ENCODE measurements around the gene TBX1. TPM values are rescaled to one million over a fixed set of nuclear protein-coding genes. Genes with fewer than 3 reads are reported as not detected.

The TBX1 gene
- total and polyA plus RNA-seq, 8 donors, result 0.43 to 1.1 (median 0.68) TPM; not detected in 4

DNA sequence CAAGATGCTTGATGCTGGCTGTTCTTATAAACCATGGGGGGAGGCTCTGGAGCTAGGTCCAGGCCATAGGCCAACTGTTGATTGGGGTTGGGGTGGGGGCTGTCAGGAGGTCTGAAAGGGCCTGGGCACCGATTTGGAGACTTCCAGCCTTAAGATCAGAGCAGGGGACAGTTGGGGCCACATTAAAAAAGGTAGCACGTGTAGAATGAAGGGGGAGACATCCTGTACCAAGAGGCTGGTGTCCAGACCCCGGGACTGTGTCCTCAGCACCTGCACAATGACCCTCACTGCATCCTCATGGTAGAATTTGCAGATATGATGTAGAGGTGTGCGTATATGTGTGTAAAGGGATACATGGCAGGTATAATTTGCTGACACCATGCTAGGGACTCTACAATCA, 12.4 kb upstream of the TBX1 start:
- H3K9me3 ChIP-seq, result no peaks in the 10 kb centered on the region
- H3K4me1 ChIP-seq, result no peaks in the 10 kb centered on the region
- no peak for DNase-seq

DNA sequence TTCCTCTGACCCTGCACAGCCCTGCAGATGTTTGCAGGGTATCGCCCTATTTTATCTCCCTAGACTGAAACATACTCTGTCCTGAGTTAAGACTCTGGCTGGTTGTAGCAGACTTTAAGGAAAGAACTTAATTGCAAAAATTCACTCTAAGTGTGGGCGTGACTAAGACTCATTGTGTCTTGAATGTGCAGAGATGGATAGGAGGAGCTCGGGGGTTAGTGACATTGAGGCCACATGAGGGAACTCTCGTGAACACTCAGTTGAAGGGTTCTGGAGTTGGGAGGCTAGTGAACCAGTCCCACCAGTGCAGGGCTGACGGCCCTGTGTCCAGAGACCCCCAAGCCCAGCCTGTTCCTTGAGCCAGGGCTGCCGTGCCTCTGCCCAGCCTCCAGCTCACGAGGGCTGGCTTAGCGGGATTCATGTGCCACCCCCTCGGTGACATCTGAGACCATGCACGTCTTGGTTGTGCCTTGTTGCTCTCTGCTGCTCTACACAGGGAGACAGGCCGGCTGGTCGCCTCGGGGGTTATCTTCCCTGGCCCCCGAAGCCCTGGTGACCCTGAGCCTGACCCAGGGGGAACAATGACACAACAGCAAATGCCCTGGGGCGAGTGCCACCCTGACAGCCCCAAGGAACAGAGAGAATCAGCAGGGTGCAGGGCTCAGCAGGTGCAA, 11.4 kb upstream of the TBX1 start:
- no peak overlapping the region for H3K27ac ChIP-seq
- H3K4me3 ChIP-seq, result no peak overlapping the region
- 64 to 78% (median 67%) methylated on average over 7 to 15 of the region's 15 CpGs for WGBS, 5 donors
- TF ChIP-seq, protein P1, sequence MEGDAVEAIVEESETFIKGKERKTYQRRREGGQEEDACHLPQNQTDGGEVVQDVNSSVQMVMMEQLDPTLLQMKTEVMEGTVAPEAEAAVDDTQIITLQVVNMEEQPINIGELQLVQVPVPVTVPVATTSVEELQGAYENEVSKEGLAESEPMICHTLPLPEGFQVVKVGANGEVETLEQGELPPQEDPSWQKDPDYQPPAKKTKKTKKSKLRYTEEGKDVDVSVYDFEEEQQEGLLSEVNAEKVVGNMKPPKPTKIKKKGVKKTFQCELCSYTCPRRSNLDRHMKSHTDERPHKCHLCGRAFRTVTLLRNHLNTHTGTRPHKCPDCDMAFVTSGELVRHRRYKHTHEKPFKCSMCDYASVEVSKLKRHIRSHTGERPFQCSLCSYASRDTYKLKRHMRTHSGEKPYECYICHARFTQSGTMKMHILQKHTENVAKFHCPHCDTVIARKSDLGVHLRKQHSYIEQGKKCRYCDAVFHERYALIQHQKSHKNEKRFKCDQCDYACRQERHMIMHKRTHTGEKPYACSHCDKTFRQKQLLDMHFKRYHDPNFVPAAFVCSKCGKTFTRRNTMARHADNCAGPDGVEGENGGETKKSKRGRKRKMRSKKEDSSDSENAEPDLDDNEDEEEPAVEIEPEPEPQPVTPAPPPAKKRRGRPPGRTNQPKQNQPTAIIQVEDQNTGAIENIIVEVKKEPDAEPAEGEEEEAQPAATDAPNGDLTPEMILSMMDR (IDR thresholded peaks at IDR 0.05), result no peak
- TF ChIP-seq EP300 (IDR thresholded peaks at IDR 0.05), result no peak
- TF ChIP-seq POLR2A (IDR thresholded peaks at IDR 0.05), result no peak
- TF ChIP-seq POLR2AphosphoS5 (IDR thresholded peaks at IDR 0.05), result no peak
- peaks cover 4 to 65% (median 13%) of the 10 kb centered on the region in 3 donors for H3K27me3 ChIP-seq
- no peak for DNase-seq
- no peaks in the 10 kb centered on the region for H3K9me3 ChIP-seq
- intact Hi-C loops (cut with DNase I; ENCODE audit: low total_unique reads), result no loop called here
- no peaks in the 10 kb centered on the region for H3K4me1 ChIP-seq
- no peaks in the 10 kb centered on the region for H3K36me3 ChIP-seq

More for the DNA sequence above, 12.4 kb upstream of the TBX1 start:
- H3K27ac ChIP-seq, result no peak overlapping the region
- intact Hi-C loops (cut with DNase I; ENCODE audit: low total_unique reads), result no loop called here
- H3K36me3 ChIP-seq, result no peaks in the 10 kb centered on the region
- WGBS, 5 donors, result 64 to 73% (median 67%) methylated on average over 3 to 4 of the region's 4 CpGs
- TF ChIP-seq EP300 (IDR thresholded peaks at IDR 0.05), result no peak
- TF ChIP-seq, protein P1 (IDR thresholded peaks at IDR 0.05), result no peak
- TF ChIP-seq POLR2A (IDR thresholded peaks at IDR 0.05), result no peak
- no peak for TF ChIP-seq POLR2AphosphoS5 (IDR thresholded peaks at IDR 0.05)
- no peak overlapping the region for H3K4me3 ChIP-seq
- peaks cover 0 to 55% (median 5%) of the 10 kb centered on the region in 3 donors for H3K27me3 ChIP-seq

DNA sequence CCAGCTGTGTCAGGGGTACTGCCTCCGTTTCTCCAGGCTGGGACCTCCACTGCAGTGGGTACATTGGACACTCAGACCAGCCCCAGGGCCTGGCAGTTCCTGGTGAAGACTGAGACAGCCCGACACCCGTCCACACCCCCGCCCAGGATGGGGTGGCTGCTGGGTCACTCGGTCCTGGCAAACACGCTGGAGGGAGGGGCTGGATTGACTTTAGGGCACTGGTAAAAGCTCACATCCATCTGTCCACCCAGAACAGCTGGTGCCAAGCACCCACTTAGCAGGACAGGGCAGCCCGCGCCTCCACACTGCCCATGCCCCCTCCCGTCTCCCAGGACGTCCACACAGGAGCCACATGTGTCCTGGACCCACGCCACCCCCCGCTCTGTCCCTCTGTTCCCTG, 10.7 kb upstream of the TBX1 start:
- TF ChIP-seq, protein P1 (IDR thresholded peaks at IDR 0.05), result no peak
- no peak for TF ChIP-seq POLR2A (IDR thresholded peaks at IDR 0.05)
- TF ChIP-seq POLR2AphosphoS5 (IDR thresholded peaks at IDR 0.05), result no peak
- no peak for TF ChIP-seq EP300 (IDR thresholded peaks at IDR 0.05)
- DNase-seq, result no peak
- peaks cover 11 to 72% (median 20%) of the 10 kb centered on the region in 3 donors for H3K27me3 ChIP-seq
- H3K27ac ChIP-seq, result no peak overlapping the region
- no peaks in the 10 kb centered on the region for H3K36me3 ChIP-seq
- no peak overlapping the region for H3K4me3 ChIP-seq
- WGBS, 5 donors, result 49 to 64% (median 57%) methylated on average over 7 to 12 of the region's 12 CpGs
- intact Hi-C loops (cut with DNase I; ENCODE audit: low total_unique reads), result no loop called here
- H3K4me1 ChIP-seq, result peaks cover 0 to 2% (median 2%) of the 10 kb centered on the region in 4 donors
- no peaks in the 10 kb centered on the region for H3K9me3 ChIP-seq

DNA sequence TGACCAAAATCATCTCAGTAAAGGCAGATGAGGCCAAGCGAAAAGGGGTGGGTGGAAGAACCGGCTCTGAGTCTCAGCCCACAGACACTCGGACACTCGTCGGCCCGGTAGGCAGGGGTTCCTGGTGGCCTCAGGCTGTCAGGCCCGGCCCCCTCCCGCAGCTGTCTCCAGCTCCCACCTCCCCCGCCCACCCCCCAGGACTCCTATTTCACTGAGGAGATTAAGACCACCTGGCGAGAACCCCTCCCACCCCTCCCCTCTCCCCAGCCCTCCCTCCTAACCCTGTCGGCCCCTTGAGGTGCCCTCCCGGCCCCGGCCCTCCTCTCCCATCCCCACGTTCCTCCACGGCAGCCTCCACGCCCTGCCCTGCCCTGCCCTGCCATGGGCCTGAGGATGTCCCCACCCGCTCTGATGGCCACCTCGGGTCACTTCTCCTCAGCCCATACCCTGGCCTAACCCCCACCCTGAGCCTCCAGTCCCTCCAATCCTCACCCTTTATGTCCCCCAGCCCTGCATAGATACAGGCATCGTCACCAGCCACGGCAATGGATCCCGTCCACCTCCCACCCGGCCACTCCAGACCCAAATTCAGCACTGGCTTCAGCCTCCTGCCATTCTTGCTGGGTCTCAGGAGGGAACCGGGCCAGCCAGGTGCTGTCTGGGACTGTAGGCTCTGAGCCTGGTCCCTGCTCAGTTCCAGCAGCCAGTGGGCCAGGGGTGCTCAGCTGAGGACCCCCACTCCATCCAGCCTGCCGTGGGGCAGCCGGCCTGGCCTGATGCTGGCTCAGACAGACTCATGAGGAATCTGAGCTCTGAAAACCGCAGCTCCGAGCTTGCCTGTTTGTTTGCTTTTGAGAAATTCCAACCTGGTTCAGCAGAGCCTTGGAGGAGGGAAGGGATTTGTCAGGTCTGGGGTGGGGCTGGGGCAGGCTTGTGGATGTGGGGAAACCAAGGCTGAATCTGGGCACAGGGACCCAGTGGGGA, 9.8 kb upstream of the TBX1 start:
- 39 to 55% (median 48%) methylated on average over 21 to 27 of the region's 27 CpGs for WGBS, 5 donors
- intact Hi-C loops (cut with DNase I; ENCODE audit: low total_unique reads), result no loop called here

More for the DNA sequence above, 9.8 kb upstream of the TBX1 start:
- no peaks in the 10 kb centered on the region for H3K36me3 ChIP-seq
- no peaks in the 10 kb centered on the region for H3K9me3 ChIP-seq
- peaks cover 17 to 82% (median 30%) of the 10 kb centered on the region in 3 donors for H3K27me3 ChIP-seq
- DNase-seq, result no peak
- no peak overlapping the region for H3K4me3 ChIP-seq
- no peak overlapping the region for H3K27ac ChIP-seq
- no peak for TF ChIP-seq EP300 (IDR thresholded peaks at IDR 0.05)
- TF ChIP-seq, protein P1 (IDR thresholded peaks at IDR 0.05), result no peak
- no peak for TF ChIP-seq POLR2A (IDR thresholded peaks at IDR 0.05)
- TF ChIP-seq POLR2AphosphoS5 (IDR thresholded peaks at IDR 0.05), result no peak
- peaks cover 8 to 12% (median 11%) of the 10 kb centered on the region in 4 donors for H3K4me1 ChIP-seq

Measured in stomach (tissue), 9 donors.